Kidney (tissue), 14 donors: ENCODE measurements around the gene PPIL1. TPM values are rescaled to one million over a fixed set of nuclear protein-coding genes. Genes with fewer than 3 reads are reported as not detected.

Experiments
- DNase-seq, 5 donors: peaks; one replicate each; pipeline ENCODE4 v3.0.0-alpha.2; 2013 to 2020
- FAIRE-seq: peaks from 2 replicates; lab custom pipeline; 2012; peaks lifted over from hg19 to GRCh38; lab: Jason Lieb, UNC
- H3K27ac ChIP-seq, 2 donors: one replicate each; pipeline ENCODE4 v1.7.0; 2013; ENCODE audit warnings: low read depth in 2 of 2, low read length in 2 of 2, inconsistent platforms in 1 of 2
- H3K27me3 ChIP-seq: one replicate; pipeline ENCODE4 v1.7.1; 2013; ENCODE audit warnings: low read length, inconsistent platforms; ENCODE audit not compliant: control insufficient read depth, insufficient read depth
- H3K36me3 ChIP-seq, 3 donors: one replicate each; pipeline versions ENCODE4 v1.7.0 to v1.7.1; 2013; ENCODE audit warnings: low read length in 3 of 3, control low read depth in 1 of 3, inconsistent platforms in 1 of 3; ENCODE audit not compliant: insufficient read depth in 3 of 3, control insufficient read depth in 2 of 3
- H3K4me1 ChIP-seq, 3 donors: one replicate each; pipeline versions ENCODE4 v1.7.0 to v1.7.1; 2013; ENCODE audit warnings: low read length in 3 of 3, inconsistent platforms in 1 of 3, low read depth in 1 of 3; ENCODE audit not compliant: control insufficient read depth in 2 of 3, insufficient read depth in 2 of 3
- H3K4me3 ChIP-seq, 3 donors: one replicate each; pipeline versions ENCODE4 v1.7.0 to v1.8.1; 2013; ENCODE audit warnings: low read length in 3 of 3, control low read depth in 1 of 3, inconsistent platforms in 1 of 3
- H3K9ac ChIP-seq, 3 donors: one replicate each; pipeline versions ENCODE4 v1.7.0 to v1.7.1; 2013; ENCODE audit warnings: low read length in 3 of 3, control low read depth in 1 of 3, inconsistent platforms in 1 of 3
- H3K9me3 ChIP-seq, 3 donors: one replicate each; pipeline versions ENCODE4 v1.7.0 to v1.7.1; 2013; ENCODE audit warnings: low read length in 3 of 3, control low read depth in 1 of 3, inconsistent platforms in 1 of 3; ENCODE audit not compliant: control insufficient read depth in 2 of 3, insufficient read depth in 1 of 3
- intact Hi-C: fragments of 100-400 bp; cut with DNase I; formaldehyde crosslinking; loops from one replicate; pipeline ENCODE4 v1.11.1; 2022
- polyA plus RNA-seq: library from polyadenylated mRNA; stranded (reverse); fragments of 350-450 nt; fragmentation: Illumina TruSeq; extraction: RNeasy Lipid Tissue Mini Kit (QIAGEN cat#74804); gene quantifications from one replicate; pipeline ENCODE4 v1.2.3, GENCODE V29; 2014; ENCODE audit warnings: low read depth, low replicate concordance; ENCODE audit not compliant: insufficient read depth
- total RNA-seq: library from RNA; stranded (reverse); fragmentation: NEBNext Ultra II Directional; extraction: Animal tissue kit (Norgen Biotek cat#: 25700); gene quantifications from one replicate; pipeline ENCODE4 v1.2.1, GENCODE V29; 2021
- TF ChIP-seq, protein P1 (sequence below): IDR thresholded peaks from 3 replicates; pipeline ENCODE4 v1.5.1; 2012; ENCODE audit warnings: mild to moderate bottlenecking, moderate library complexity, borderline replicate concordance; ENCODE audit not compliant: insufficient read depth; ENCODE audit errors: extremely low read depth
- donor health status: control.
- donor health status: control.
- donor health status: control.
- donor health status: control.
- donor health status: control.
- donor health status: DM: yes; HTN: yes; CAD: no.
- donor health status: Normal renal cell carcinoma (clear cell type).

PPIL1 gene
- total and polyA plus RNA-seq, 2 donors from 2014 or later, result 21.3 to 40.1 TPM

DNA sequence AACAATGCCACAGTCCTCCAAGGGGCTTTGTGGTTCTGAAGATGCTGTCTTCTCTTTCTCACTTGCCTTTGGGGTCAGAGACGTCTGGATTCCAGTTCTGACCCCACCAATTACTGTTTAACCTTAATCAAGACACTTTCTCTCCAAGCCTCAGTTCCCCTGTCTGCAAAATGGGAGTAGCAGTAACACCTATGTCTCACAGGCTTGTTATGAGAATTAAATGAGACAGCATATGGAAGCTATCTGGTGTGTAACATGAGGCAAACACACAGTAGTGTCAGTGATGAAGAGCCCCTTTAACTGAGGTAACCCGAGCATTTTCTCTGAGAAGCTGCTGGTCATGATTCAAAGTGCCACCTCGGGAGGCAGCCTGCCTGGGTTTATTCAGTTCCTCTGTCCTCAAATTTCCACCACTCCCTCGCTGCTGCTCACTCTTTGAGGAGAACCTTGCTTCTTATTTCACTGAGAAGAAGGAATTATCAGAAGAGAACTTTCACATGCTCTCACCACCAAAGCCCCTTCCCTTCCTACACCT is 11.7 kb downstream of the PPIL1 start:
- Histone ChIP-seq H3K9ac (no peak overlapping the region), H3K9me3 (no peaks in the 10 kb centered on the region), H3K27me3 (no peaks in the 10 kb centered on the region), H3K27ac (no peak overlapping the region), H3K4me1 (peaks cover 0 to 3% (median 0%) of the 10 kb centered on the region in 3 donors), H3K36me3 (peaks cover 0 to 8% (median 4%) of the 10 kb centered on the region in 3 donors), H3K4me3 (no peak overlapping the region)
- TF ChIP-seq, protein P1, sequence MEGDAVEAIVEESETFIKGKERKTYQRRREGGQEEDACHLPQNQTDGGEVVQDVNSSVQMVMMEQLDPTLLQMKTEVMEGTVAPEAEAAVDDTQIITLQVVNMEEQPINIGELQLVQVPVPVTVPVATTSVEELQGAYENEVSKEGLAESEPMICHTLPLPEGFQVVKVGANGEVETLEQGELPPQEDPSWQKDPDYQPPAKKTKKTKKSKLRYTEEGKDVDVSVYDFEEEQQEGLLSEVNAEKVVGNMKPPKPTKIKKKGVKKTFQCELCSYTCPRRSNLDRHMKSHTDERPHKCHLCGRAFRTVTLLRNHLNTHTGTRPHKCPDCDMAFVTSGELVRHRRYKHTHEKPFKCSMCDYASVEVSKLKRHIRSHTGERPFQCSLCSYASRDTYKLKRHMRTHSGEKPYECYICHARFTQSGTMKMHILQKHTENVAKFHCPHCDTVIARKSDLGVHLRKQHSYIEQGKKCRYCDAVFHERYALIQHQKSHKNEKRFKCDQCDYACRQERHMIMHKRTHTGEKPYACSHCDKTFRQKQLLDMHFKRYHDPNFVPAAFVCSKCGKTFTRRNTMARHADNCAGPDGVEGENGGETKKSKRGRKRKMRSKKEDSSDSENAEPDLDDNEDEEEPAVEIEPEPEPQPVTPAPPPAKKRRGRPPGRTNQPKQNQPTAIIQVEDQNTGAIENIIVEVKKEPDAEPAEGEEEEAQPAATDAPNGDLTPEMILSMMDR, result no peak
- DNase-seq (no peak), FAIRE-seq (no peak)
- intact Hi-C loops, result no loop called here

- peaks cover 0 to 5% (median 4%) of the 10 kb centered on the region in 3 donors for H3K36me3 ChIP-seq
- no peak overlapping the region for H3K4me3 ChIP-seq
- no peak for DNase-seq
- H3K4me1 ChIP-seq, result peaks cover 0 to 3% (median 0%) of the 10 kb centered on the region in 3 donors
- TF ChIP-seq, protein P1, result no peak
- no peaks in the 10 kb centered on the region for H3K9me3 ChIP-seq
- no peak for FAIRE-seq
- H3K9ac ChIP-seq, result no peak overlapping the region
- no peaks in the 10 kb centered on the region for H3K27me3 ChIP-seq
- H3K27ac ChIP-seq, result no peak overlapping the region
- intact Hi-C loops, result no loop called here
Observed at GRCh38 chr6:36862164-36862847, 12.3 kb downstream of the PPIL1 start.

DNA sequence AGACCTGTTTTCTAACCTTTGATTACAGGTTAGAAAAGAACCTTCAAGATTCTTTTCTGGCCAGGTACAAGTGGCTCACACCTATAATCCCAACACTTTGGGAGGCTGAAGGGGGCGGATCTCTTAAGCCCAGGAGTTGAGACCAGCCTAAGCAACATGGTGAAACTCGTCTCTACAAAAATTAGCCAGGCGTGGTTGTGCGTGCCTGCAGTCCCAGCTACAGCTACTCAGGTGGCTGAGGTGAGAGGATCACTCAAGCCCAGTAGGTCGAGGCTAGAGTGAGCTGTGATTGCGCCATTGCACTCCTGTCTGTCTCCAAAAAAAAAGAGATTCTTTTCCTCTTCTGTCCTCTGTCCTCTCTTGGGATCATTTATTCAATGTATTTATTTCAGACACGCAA is 14.5 kb downstream of the PPIL1 start:
- no peaks in the 10 kb centered on the region for H3K9me3 ChIP-seq
- no peaks in the 10 kb centered on the region for H3K27me3 ChIP-seq
- peaks cover 0 to 5% (median 4%) of the 10 kb centered on the region in 3 donors for H3K36me3 ChIP-seq
- no peak overlapping the region for H3K27ac ChIP-seq
- no peak for DNase-seq
- no peak overlapping the region for H3K4me3 ChIP-seq
- TF ChIP-seq, protein P1, result no peak
- no peak for FAIRE-seq
- no peak overlapping the region for H3K9ac ChIP-seq
- intact Hi-C loops, result no loop called here
- H3K4me1 ChIP-seq, result peaks cover 0 to 4% (median 3%) of the 10 kb centered on the region in 3 donors
